SU-DHL-6 (cell line): ENCODE results near the gene ZNF41.

ENCODE experiments used
- H2AFZ ChIP-seq: fragments of 200-600 bp; sonication (generic); 2 replicates; pipeline ENCODE4 v1.6.1; 2014; ENCODE audit warnings: low read depth, mild to moderate bottlenecking, moderate library complexity, mixed read lengths, antibody characterized with exemption, low read length; ENCODE audit not compliant: severe bottlenecking
- H3F3A ChIP-seq: fragments of 200-600 bp; shearing (Covaris generic); 2 replicates; pipeline ENCODE4 v1.6.0; 2016; ENCODE audit warnings: antibody characterized with exemption, mild to moderate bottlenecking; ENCODE audit not compliant: insufficient read depth
- H3K27ac ChIP-seq: fragments of 200-600 bp; sonication (generic); 2 replicates; pipeline ENCODE4 v1.5.1; 2016; ENCODE audit warnings: low read depth, mild to moderate bottlenecking, low read length, moderate library complexity, mixed read lengths
- H3K27me3 ChIP-seq: fragments of 200-600 bp; sonication (generic), shearing (Covaris generic); 2 replicates; pipeline ENCODE4 v1.6.0; 2014; ENCODE audit warnings: mild to moderate bottlenecking, low read length
- H3K36me3 ChIP-seq: fragments of 200-600 bp; sonication (generic); 2 replicates; pipeline ENCODE4 v1.6.1; 2014; ENCODE audit warnings: mild to moderate bottlenecking, low read length, mixed read lengths
- H3K4me2 ChIP-seq: fragments of 300-600, 200-600 bp; shearing (Covaris generic), sonication (generic); 2 replicates; pipeline ENCODE4 v1.6.0; 2014; ENCODE audit warnings: low read length, low read depth, mild to moderate bottlenecking; ENCODE audit not compliant: poor library complexity, severe bottlenecking
- H3K4me3 ChIP-seq: fragments of 200-600 bp; sonication (generic); 2 replicates; pipeline ENCODE4 v1.5.1; 2014; ENCODE audit warnings: antibody characterized with exemption, low read length, mild to moderate bottlenecking, mixed read lengths; ENCODE audit not compliant: insufficient read depth, poor library complexity, severe bottlenecking
- H3K79me2 ChIP-seq: fragments of 200-600 bp; sonication (generic); 2 replicates; pipeline ENCODE4 v1.6.1; 2014; ENCODE audit warnings: mild to moderate bottlenecking, low read length, moderate library complexity; ENCODE audit not compliant: insufficient read depth
- H3K9ac ChIP-seq: fragments of 200-600 bp; sonication (generic); 2 replicates; pipeline ENCODE4 v1.7.0; 2014; ENCODE audit warnings: mild to moderate bottlenecking, low read length
- H3K9me2 ChIP-seq: fragments of 200-600 bp; sonication (generic); replicated peaks from 2 replicates; pipeline ENCODE4 v1.6.1; 2014; ENCODE audit warnings: low read length; ENCODE audit not compliant: insufficient read depth
- H3K9me3 ChIP-seq: fragments of 200-600 bp; sonication (generic); 2 replicates; pipeline ENCODE4 v1.6.1; 2014; ENCODE audit warnings: low read length, mixed read lengths; ENCODE audit not compliant: insufficient read depth
- H4K20me1 ChIP-seq: fragments of 200-600 bp; sonication (generic); 2 replicates; pipeline ENCODE4 v1.6.1; 2014; ENCODE audit warnings: low read depth, mild to moderate bottlenecking, antibody characterized with exemption, low read length, moderate library complexity, mixed read lengths
- CTCF ChIP-seq: fragments of 200-600 bp; sonication (generic); IDR thresholded peaks from one replicate; pipeline ENCODE4 v1.5.1; 2017; ENCODE audit warnings: antibody characterized with exemption, mild to moderate bottlenecking, low read length, moderate library complexity; ENCODE audit not compliant: insufficient read depth, poor library complexity, severe bottlenecking
- EZH2phosphoT487 ChIP-seq: fragments of 200-600 bp; sonication (generic), shearing (Covaris generic); conservative IDR thresholded peaks from 2 replicates; pipeline ENCODE4 v1.6.1; 2018; ENCODE audit warnings: mild to moderate bottlenecking, antibody characterized with exemption, low read length, moderate library complexity, mixed read lengths

Gene ZNF41

GRCh38 chrX:47484885-47485284 lies 1.9 kb upstream of the ZNF41 start:
- TF ChIP-seq CTCF (no peak), EZH2phosphoT487 (no peak)
- Histone ChIP-seq H3K27me3 (no peaks in the 10 kb centered on the region), H3K36me3 (no peaks in the 10 kb centered on the region), H3K27ac (no peak overlapping the region), H3K9me3 (no peaks in the 10 kb centered on the region), H3K4me2 (peak overlapping the region; percentile 82), H3K4me3 (no peak overlapping the region), H3K79me2 (peaks cover 22% of the 10 kb centered on the region), H3K9ac (0 out of 2 replicates have a peak overlapping the region, but pooled peaks have one; percentile 77), H3K9me2 (no peaks in the 10 kb centered on the region), H2AFZ (no peak overlapping the region), H3F3A (peaks cover 15% of the 10 kb centered on the region), H4K20me1 (no peaks in the 10 kb centered on the region)

DNA sequence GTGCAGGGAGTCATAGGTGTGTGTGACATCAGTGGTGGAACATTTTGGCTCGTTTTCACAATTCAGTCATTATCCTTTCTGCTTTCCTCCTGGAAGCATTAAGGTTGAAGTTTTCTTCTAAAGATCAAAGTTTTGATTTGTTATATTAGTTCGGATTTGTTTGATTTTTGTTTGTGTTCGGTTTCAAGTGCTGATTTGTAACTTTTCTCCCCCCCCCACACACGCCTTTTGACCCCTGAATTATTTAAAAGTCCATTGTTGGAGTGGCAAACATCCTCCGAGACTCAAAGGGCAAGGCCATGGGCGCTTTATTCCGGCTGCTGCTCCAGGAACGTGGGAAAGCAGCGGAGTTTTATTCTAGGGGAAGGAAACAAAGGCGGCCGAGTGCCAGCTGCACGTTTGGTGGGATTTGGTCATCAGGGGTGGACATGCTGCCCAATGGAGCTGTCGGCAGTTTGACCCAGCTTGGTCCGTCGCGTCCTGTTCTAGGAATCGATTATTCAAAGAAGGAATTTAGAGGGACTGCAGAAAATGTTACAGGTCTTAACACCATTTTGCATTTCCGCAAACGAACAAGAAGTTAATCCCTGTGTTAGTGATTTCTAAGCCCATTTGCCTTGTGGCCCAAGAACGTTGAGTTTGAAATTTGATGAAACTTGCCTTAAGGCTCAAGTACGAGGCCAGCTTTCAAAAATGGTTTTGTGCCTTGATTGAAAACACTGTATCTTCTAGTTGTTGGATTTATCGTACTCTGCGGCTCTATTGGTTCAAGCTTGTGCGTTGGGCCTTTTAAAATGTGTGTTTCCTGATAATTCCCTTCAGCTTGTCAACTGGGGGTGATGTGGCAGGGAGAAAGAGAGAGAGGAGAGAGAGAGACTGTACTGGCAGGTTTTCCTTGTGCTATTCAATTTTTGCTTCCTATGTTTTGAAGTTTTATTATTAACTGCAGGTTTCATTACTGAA lies 565 bp upstream of the ZNF41 start:
- Histone ChIP-seq H3K4me3 (peak overlapping the region; percentile 64), H3K9me3 (no peaks in the 10 kb centered on the region), H3K4me2 (peak overlapping the region; percentile 82), H3K79me2 (peaks cover 35% of the 10 kb centered on the region), H3K9ac (peak overlapping the region; percentile 77), H4K20me1 (no peaks in the 10 kb centered on the region), H3K27ac (peak overlapping the region; percentile 74), H3F3A (peaks cover 15% of the 10 kb centered on the region), H2AFZ (no peak overlapping the region), H3K36me3 (no peaks in the 10 kb centered on the region), H3K27me3 (no peaks in the 10 kb centered on the region), H3K9me2 (no peaks in the 10 kb centered on the region)
- no peak for TF ChIP-seq EZH2phosphoT487
- no peak for TF ChIP-seq CTCF

- Histone ChIP-seq H3K9me3 (no peaks in the 10 kb centered on the region), H3K36me3 (no peaks in the 10 kb centered on the region), H3F3A (peaks cover 15% of the 10 kb centered on the region), H3K27ac (peak overlapping the region; percentile 74), H3K4me3 (peak overlapping the region; percentile 64), H3K27me3 (no peaks in the 10 kb centered on the region), H2AFZ (no peak overlapping the region), H4K20me1 (no peaks in the 10 kb centered on the region), H3K9ac (peak overlapping the region; percentile 77), H3K79me2 (peaks cover 49% of the 10 kb centered on the region), H3K4me2 (peak overlapping the region; percentile 82), H3K9me2 (no peaks in the 10 kb centered on the region)
- no peak for TF ChIP-seq EZH2phosphoT487
- TF ChIP-seq CTCF = no peak
Observed at GRCh38 chrX:47482065-47482511, 934 bp downstream of the ZNF41 start.
